Stomach (tissue), 9 donors: ENCODE data around the gene CST3. TPM values are rescaled to one million over a fixed set of nuclear protein-coding genes. Genes with fewer than 3 reads are reported as not detected.
"Not testable (repeated sequence)": the region's sequence is repeated elsewhere in the genome, so short reads cannot be mapped to it uniquely, and the experiment has no call there.

Source experiments
- DNase-seq, 2 donors: peaks; one replicate each; pipeline versions ENCODE4 v3.0.0 to v3.0.0-alpha.2; 2013 to 2019
- H3K27ac ChIP-seq, 5 donors: fragments of 200-600 bp in 4 of 5; sonication (generic) in 4 of 5; one replicate each; pipeline ENCODE4 v1.5.1; 2013 to 2019; ENCODE audit warnings: mild to moderate bottlenecking in 1 of 5, moderate library complexity in 1 of 5
- H3K27me3 ChIP-seq, 3 donors: fragments of 200-600 bp; sonication (generic); one replicate each; pipeline ENCODE4 v1.5.1; 2017 to 2019; ENCODE audit warnings: mixed run types in 1 of 3
- H3K36me3 ChIP-seq, 4 donors: fragments of 200-600 bp; sonication (generic); 1 replicate in 3 of 4; 2 replicates in 1 of 4; pipeline ENCODE4 v1.5.1; 2016 to 2019
- H3K4me1 ChIP-seq, 4 donors: fragments of 200-600 bp; sonication (generic); one replicate each; pipeline ENCODE4 v1.5.1; 2016 to 2019
- H3K4me3 ChIP-seq, 4 donors: fragments of 200-600 bp; sonication (generic) in 3 of 4; one replicate each; pipeline ENCODE4 v1.5.1; 2016 to 2019; ENCODE audit warnings: mild to moderate bottlenecking in 1 of 4
- H3K9me3 ChIP-seq, 4 donors: fragments of 200-600 bp; sonication (generic); one replicate each; pipeline ENCODE4 v1.5.1; 2016 to 2019
- EP300 ChIP-seq: sonication (generic); formaldehyde crosslinking; IDR thresholded peaks from one replicate; pipeline ENCODE4 v1.6.1; 2017; ENCODE audit warnings: antibody characterized with exemption
- POLR2A ChIP-seq, 4 donors: fragments of 450-650 bp; IDR thresholded peaks; one replicate each; pipeline ENCODE4 v1.6.1; 2016; ENCODE audit warnings: antibody characterized with exemption in 4 of 4, control low read depth in 2 of 4, mild to moderate bottlenecking in 1 of 4, moderate library complexity in 1 of 4
- POLR2AphosphoS5 ChIP-seq, 3 donors: sonication (generic); formaldehyde crosslinking; IDR thresholded peaks; one replicate each; pipeline ENCODE4 v1.6.1; 2016; ENCODE audit warnings: antibody characterized with exemption in 3 of 3
- WGBS, 5 donors: extraction: QIAGEN DNeasy Blood & Tissue Kit in 3 of 5; methylation state at CpG; one replicate each; pipeline versions ENCODE4 v1.1.5 to v1.1.7; 2013 to 2018; 5-methylcytosine and 5-hydroxymethylcytosine counted together
- intact Hi-C: fragments of 100-400 bp; cut with DNase I; formaldehyde crosslinking; loops from one replicate; pipeline ENCODE4 v1.15.1; 2023; ENCODE audit warnings: low total_unique reads
- polyA plus RNA-seq, 3 donors: library from polyadenylated mRNA; stranded (reverse); fragments of 200-250 nt; gene quantifications; one replicate each; pipeline ENCODE4 v1.2.3, GENCODE V29; 2013
- total RNA-seq, 5 donors: library from RNA; depleted of rRNA; stranded (reverse); fragments of >200 nt; gene quantifications; one replicate each; pipeline versions ENCODE4 v1.1.0 to v1.2.3, GENCODE V29; 2014 to 2016
- TF ChIP-seq, protein P1 (sequence below), 7 experiments: fragments of 450-650 bp in 4 of 7; fragments of 200-600 bp in 3 of 7; sonication (generic) in 3 of 7; IDR thresholded peaks; one replicate each; pipeline ENCODE4 v1.5.1; 2016 to 2019; ENCODE audit warnings: antibody characterized with exemption in 7 of 7, control low read depth in 2 of 7, mild to moderate bottlenecking in 1 of 7
- donor health status: healthy with polysubstance abuse.
- donor health status: Bipolar disorder and iron deficiency.
- donor health status: healthy.

CST3 gene
- total and polyA plus RNA-seq, 8 donors, result 231 to 2,024 (median 578) TPM

DNA sequence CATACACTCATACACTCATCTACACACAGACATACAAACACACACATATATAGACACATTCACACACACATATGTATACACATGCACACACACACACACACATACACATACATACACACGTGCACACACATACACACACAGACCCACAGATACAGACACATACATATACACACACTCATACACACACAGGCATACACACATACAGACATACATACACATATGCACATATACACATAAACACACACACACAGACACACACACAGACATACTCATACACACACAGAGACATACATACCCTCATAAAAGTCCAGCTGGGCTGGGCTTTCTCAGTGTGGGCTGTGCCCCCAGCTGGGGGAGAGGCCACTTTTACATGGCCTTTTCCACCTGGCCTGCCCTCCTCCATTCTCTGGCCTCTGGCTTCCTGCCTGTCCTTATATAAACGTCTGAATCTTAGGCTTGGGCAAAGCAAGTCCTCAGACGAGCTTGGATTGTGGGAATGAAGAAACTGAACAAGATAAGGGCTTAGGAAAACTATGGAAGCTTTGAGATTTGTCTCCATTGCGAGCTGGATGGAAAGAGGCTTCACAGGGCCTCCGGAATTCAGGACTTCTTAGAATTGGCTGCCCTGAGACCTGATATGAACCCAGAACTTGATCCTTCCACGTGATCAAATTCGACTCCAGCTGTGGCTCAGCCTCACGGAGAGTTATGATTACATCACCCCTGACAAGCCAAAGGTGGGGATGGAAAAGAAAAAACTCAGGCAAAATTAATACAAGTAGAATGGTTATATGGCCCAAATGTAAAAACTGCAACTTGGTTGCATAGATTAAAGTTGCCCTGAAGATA lies 22.5 kb upstream of the CST3 start:
- TF ChIP-seq, protein P1, sequence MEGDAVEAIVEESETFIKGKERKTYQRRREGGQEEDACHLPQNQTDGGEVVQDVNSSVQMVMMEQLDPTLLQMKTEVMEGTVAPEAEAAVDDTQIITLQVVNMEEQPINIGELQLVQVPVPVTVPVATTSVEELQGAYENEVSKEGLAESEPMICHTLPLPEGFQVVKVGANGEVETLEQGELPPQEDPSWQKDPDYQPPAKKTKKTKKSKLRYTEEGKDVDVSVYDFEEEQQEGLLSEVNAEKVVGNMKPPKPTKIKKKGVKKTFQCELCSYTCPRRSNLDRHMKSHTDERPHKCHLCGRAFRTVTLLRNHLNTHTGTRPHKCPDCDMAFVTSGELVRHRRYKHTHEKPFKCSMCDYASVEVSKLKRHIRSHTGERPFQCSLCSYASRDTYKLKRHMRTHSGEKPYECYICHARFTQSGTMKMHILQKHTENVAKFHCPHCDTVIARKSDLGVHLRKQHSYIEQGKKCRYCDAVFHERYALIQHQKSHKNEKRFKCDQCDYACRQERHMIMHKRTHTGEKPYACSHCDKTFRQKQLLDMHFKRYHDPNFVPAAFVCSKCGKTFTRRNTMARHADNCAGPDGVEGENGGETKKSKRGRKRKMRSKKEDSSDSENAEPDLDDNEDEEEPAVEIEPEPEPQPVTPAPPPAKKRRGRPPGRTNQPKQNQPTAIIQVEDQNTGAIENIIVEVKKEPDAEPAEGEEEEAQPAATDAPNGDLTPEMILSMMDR (IDR thresholded peaks at IDR 0.05), result no peak
- TF ChIP-seq POLR2AphosphoS5 (IDR thresholded peaks at IDR 0.05) (no peak), EP300 (no peak), POLR2A (IDR thresholded peaks at IDR 0.05) (no peak)
- whole genome bisulfite sequencing, 5 donors, result 48 to 62% (median 56%) methylated on average over 8 of the region's 8 CpGs
- intact Hi-C loops, result no loop called here
- Histone ChIP-seq H3K36me3 (no peaks in the 10 kb centered on the region), H3K4me1 (peaks cover 0 to 14% (median 6%) of the 10 kb centered on the region in 4 donors), H3K27ac (peak overlapping the region in 1 of 5 donors; percentile 41), H3K27me3 (no peaks in the 10 kb centered on the region), H3K4me3 (no peak overlapping the region), H3K9me3 (no peaks in the 10 kb centered on the region)
- no peak for DNase-seq

DNA sequence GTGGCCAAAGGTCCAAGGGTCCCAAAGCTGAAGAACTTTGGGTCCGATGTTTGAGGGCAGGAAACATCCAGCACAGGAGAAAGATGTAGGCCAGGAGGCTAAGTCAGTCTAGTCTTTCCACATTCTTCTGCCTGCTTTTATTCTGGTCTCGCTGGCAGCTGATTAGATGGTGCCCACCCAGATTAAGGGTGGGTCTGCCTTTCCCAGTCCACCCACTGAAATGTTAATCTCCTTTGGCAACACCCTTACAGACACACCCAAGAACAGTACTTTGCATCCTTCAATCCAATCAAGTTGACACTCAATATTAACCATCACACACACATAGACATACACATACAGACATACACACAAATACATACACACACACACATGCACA lies 21.8 kb upstream of the CST3 start:
- H3K4me3 ChIP-seq, H3K36me3 ChIP-seq, DNase-seq, H3K9me3 ChIP-seq, H3K27ac ChIP-seq, intact Hi-C loops, H3K27me3 ChIP-seq: not testable (repeated sequence)
- WGBS, 5 donors, result 52 to 89% (median 68%) methylated on average over 2 of the region's 2 CpGs
- H3K4me1 ChIP-seq, result peaks cover 0 to 20% (median 9%) of the 10 kb centered on the region in 4 donors

DNA sequence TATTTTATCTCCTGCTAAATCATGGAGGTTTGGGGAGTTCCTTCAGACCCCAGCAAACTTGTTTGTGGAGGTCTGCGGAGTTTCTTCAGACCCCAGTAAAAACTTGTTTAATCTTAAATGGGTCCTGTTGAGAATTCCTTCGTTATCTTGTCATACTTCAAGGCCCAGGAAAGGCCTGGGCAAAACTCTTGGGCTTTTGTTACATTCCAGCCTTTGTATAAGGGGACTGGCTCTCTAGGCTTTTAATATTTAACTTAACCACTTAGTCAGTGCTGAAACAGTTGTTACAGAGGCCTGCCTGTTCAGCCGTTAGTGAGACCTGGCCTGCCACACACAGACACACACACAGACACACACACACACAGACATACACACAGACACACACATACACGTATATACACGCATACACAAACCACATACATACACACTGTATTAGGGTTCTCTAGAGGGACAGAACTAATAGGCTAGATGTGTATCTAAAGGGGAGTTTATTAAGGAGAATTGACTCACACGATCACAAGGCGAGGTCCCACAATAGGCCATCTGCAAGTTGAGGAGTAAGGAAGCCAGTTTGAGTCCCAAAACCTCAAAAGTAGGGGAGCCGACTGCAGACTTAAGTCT lies 21.3 kb upstream of the CST3 start:
- H3K9me3 ChIP-seq, result no peaks in the 10 kb centered on the region
- no peaks in the 10 kb centered on the region for H3K27me3 ChIP-seq
- intact Hi-C loops, result no loop called here
- no peak overlapping the region for H3K4me3 ChIP-seq
- TF ChIP-seq, protein P1 (IDR thresholded peaks at IDR 0.05), result no peak
- no peak for TF ChIP-seq POLR2AphosphoS5 (IDR thresholded peaks at IDR 0.05)
- no peak for TF ChIP-seq EP300
- TF ChIP-seq POLR2A (IDR thresholded peaks at IDR 0.05), result no peak
- no peaks in the 10 kb centered on the region for H3K36me3 ChIP-seq
- H3K27ac ChIP-seq, result no peak overlapping the region
- 68 to 83% (median 70%) methylated on average over 8 of the region's 8 CpGs for WGBS, 5 donors
- H3K4me1 ChIP-seq, result peaks cover 0 to 25% (median 14%) of the 10 kb centered on the region in 4 donors
- no peak for DNase-seq

DNA sequence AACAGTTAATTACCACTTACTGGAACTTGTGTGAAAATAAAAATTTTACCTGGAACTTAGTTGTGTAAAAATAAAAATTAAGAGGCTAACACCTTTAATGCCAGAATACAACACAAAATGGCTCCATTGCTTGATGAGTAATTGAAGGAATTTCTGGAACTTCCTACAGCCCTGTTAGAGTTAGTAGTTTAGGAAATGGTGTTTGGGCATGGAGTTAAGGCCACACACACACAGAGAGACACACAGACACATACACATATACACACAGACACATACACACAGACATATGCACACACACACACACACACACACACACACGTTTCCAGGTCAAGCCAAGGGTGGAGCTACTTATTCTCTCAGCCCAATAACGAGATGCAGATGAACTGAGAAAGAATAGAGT lies 20.6 kb upstream of the CST3 start:
- Histone ChIP-seq H3K9me3 (no peaks in the 10 kb centered on the region), H3K27me3 (no peaks in the 10 kb centered on the region), H3K27ac (no peak overlapping the region), H3K36me3 (no peaks in the 10 kb centered on the region), H3K4me1 (peaks cover 0 to 33% (median 17%) of the 10 kb centered on the region in 4 donors), H3K4me3 (no peak overlapping the region)
- no peak for DNase-seq
- TF ChIP-seq, protein P1 (IDR thresholded peaks at IDR 0.05), result no peak
- TF ChIP-seq EP300 (no peak), POLR2AphosphoS5 (IDR thresholded peaks at IDR 0.05) (no peak), POLR2A (IDR thresholded peaks at IDR 0.05) (no peak)
- intact Hi-C loops, result no loop called here
- WGBS, 5 donors, result 45 to 64% (median 53%) methylated on average over 2 of the region's 2 CpGs

DNA sequence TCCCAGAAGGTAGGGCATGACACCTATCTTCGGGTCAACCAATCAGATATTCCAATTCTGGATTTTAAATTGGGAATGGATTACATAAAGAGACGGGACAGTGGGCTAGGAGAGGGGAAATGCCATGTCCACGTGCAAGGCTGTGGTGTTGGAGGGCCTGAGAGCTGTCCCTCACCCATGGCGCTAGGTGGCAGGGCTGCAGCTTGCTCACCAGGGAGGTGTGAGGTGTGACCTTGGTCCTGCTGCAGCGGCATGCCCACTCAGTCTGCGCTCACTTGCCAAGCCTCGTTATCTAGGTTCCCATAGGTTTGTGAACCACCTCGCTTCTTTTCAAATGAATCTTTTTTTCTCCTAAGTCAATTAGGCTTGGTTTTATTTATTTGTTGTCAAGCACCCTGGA lies 19.4 kb upstream of the CST3 start:
- TF ChIP-seq, protein P1 (IDR thresholded peaks at IDR 0.05), result no peak
- no peak for TF ChIP-seq EP300
- no peak for TF ChIP-seq POLR2A (IDR thresholded peaks at IDR 0.05)
- no peak for TF ChIP-seq POLR2AphosphoS5 (IDR thresholded peaks at IDR 0.05)
- 62 to 79% (median 70%) methylated on average over 7 to 8 of the region's 8 CpGs for WGBS, 5 donors
- H3K27ac ChIP-seq, result no peak overlapping the region
- no peak overlapping the region for H3K4me3 ChIP-seq
- H3K4me1 ChIP-seq, result peaks cover 0 to 35% (median 17%) of the 10 kb centered on the region in 4 donors
- H3K36me3 ChIP-seq, result no peaks in the 10 kb centered on the region
- DNase-seq, result no peak
- H3K9me3 ChIP-seq, result no peaks in the 10 kb centered on the region
- intact Hi-C loops, result no loop called here
- H3K27me3 ChIP-seq, result no peaks in the 10 kb centered on the region
